ENCODE measurements around the gene NUSAP1. TPM values are rescaled to one million over a fixed set of nuclear protein-coding genes. Genes with fewer than 3 reads are reported as not detected.

NUSAP1 gene, protein sequence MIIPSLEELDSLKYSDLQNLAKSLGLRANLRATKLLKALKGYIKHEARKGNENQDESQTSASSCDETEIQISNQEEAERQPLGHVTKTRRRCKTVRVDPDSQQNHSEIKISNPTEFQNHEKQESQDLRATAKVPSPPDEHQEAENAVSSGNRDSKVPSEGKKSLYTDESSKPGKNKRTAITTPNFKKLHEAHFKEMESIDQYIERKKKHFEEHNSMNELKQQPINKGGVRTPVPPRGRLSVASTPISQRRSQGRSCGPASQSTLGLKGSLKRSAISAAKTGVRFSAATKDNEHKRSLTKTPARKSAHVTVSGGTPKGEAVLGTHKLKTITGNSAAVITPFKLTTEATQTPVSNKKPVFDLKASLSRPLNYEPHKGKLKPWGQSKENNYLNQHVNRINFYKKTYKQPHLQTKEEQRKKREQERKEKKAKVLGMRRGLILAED
- 51.1 and 167 TPM in 2 replicates for total RNA-seq

DNA sequence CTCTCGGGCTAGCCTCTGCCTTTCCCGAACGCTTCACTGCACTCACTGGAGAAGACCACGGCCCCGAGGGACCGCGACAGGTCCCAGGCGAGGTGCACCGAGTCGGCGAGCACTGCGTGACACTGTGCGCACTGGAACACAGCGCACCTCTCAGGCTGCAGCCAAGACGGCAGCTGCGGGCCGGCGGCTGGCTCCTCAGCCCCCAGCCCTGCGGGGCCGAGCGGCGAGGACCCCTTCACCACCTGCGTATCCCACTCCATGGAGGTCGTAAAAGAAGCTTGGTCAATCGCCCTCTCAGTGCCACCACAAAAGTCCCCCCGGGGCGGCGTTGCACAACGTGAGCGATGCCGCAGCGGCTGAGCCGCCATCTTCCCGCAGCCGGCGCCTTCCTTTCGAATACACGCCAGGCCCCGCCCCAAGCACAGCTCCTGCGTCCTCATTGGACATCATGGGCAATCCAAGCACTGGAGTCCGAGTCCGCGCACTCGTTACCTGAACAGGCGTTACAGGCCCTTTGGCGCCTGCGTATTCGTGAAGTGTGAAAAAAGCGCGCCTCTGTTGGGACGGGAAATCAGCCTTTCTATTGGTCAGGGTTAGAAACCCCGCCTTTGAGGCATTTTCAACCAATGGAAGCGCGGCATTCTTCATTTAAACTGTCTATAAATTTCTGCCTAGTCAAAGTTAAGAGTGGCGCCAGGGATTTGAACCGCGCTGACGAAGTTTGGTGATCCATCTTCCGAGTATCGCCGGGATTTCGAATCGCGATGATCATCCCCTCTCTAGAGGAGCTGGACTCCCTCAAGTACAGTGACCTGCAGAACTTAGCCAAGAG lies at the start of gene NUSAP1, which contains the start of gene OIP5:
Gene NUSAP1, plus strand, starts transcription at position 688 of the 832 bp plus-strand sequence. Its CDS starts 77 bp downstream, at position 765.
Gene OIP5, minus strand, starts transcription at position 398 of the 832 bp plus-strand sequence. Its CDS starts 30 bp downstream, at position 368.

DNA sequence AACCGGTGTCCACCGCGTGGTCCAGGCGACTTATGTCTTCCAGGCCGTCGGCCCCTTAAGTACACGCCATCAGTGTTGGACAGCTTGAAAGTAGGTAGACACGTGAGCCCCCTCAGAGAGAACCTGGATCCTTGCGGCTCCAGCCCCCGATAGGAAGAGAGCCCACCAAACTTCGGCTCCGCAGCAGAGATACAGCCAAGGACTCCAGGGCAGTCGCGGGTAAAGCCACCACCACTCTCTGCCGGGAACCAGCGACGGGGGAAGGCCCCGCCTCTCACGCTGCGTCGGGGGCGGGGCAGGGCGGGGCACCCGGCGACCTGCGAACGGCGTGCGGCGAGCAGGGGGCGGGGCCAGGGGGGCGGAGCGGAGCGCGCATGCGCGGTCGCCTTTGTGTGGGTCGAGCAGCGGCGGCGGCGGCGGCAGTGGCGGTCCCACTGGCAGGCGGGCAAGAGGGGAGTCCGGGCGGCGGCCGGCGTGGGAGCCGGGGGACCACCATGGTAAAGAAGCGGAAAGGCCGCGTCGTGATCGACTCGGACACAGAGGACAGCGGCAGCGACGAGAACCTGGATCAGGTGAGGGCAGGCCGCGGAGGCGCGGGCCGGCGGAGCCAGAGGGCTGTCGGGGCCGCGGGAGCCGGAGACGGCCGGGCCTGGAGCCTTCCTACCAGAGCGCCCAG lies 84.2 kb downstream of the NUSAP1 start, which contains the start of gene RTF1:
Gene RTF1, plus strand, starts transcription at position 354 of the 676 bp plus-strand sequence. Its CDS starts 21 bp downstream, at position 375.

Other genes with a start within 250 kb of the NUSAP1 start
- 28.1 and 32.6 TPM in 2 replicates for gene INO80, start 216.6 kb upstream of the NUSAP1 start, total RNA-seq
- 0.11 TPM in 1 of 2 replicates, not detected in the other for gene EXD1, start 102.1 kb upstream of the NUSAP1 start, total RNA-seq
- 55.9 and 67.5 TPM in 2 replicates for gene CHP1, start 101.6 kb upstream of the NUSAP1 start, total RNA-seq
- 3.2 and 12.1 TPM in 2 replicates for gene OIP5, start 290 bp upstream of the NUSAP1 start, total RNA-seq
- 30.4 and 38.1 TPM in 2 replicates for gene NDUFAF1, start 69.6 kb downstream of the NUSAP1 start, total RNA-seq
- gene RTF1, start 84.2 kb downstream of the NUSAP1 start, total RNA-seq = 15.7 and 16.0 TPM in 2 replicates
- gene ITPKA, start 161.0 kb downstream of the NUSAP1 start, total RNA-seq = 18.1 and 25.0 TPM in 2 replicates
- gene LTK, start 180.9 kb downstream of the NUSAP1 start, total RNA-seq = 0.37 and 0.44 TPM in 2 replicates
- 15.4 and 30.9 TPM in 2 replicates for gene RPAP1, start 211.4 kb downstream of the NUSAP1 start, total RNA-seq
- gene TYRO3, start 226.3 kb downstream of the NUSAP1 start, total RNA-seq = 11.0 and 14.4 TPM in 2 replicates

All from uterine smooth muscle cell (primary cell).